ENCODE results near the gene MFSD11.

DNA sequence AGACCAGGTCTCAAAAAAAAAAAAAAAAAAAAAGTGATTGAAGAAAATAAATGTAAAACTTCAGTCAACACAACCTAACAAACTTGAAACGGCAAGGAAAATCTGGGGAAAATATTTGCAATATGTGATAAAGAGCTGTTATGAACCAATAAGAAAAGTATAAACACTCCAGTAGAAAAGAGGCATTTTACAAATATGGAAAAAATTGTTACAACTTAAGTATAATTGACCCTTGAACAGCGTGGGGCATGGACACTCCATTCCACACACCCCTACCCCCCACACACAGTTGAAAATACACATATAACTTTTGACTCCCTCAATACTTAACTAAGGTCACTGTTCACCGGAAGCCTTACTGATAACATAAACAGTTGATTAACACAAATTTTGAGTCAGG is 20.7 kb downstream of the MFSD11 start:
- TF ChIP-seq, protein P1, sequence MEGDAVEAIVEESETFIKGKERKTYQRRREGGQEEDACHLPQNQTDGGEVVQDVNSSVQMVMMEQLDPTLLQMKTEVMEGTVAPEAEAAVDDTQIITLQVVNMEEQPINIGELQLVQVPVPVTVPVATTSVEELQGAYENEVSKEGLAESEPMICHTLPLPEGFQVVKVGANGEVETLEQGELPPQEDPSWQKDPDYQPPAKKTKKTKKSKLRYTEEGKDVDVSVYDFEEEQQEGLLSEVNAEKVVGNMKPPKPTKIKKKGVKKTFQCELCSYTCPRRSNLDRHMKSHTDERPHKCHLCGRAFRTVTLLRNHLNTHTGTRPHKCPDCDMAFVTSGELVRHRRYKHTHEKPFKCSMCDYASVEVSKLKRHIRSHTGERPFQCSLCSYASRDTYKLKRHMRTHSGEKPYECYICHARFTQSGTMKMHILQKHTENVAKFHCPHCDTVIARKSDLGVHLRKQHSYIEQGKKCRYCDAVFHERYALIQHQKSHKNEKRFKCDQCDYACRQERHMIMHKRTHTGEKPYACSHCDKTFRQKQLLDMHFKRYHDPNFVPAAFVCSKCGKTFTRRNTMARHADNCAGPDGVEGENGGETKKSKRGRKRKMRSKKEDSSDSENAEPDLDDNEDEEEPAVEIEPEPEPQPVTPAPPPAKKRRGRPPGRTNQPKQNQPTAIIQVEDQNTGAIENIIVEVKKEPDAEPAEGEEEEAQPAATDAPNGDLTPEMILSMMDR (IDR thresholded peaks at IDR 0.05) = no peak
- no peak for TF ChIP-seq POLR2A (IDR thresholded peaks at IDR 0.05)

Data from thyroid gland (tissue), 4 donors.